ENCODE data around the gene GRIA3. TPM values are rescaled to one million over a fixed set of nuclear protein-coding genes. Genes with fewer than 3 reads are reported as not detected.

Gene GRIA3
- total and polyA plus RNA-seq, 2 experiments from 2014 or later: 1.9 to 2.9 TPM

DNA sequence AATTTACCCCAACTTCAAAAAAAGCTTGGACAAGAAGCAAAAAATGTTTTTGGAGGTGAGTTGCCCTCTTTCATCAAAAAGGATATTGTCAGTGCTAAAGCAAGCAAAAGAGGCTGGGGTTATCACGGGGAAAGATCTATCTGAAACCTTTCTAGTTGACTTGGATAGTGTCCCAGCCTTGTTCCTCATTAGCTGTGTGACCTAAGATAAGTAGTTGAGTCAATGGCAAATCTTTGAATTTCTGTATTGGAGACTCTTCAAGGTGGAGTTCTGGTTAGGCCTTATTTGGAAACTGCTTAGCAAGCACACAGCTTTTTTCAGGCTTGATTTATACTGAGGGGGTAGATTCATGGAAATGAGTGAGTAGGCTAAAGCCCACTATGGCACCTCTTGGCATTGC, 271.6 kb downstream of the GRIA3 start:
- H3K27ac ChIP-seq: no peak overlapping the region

DNA sequence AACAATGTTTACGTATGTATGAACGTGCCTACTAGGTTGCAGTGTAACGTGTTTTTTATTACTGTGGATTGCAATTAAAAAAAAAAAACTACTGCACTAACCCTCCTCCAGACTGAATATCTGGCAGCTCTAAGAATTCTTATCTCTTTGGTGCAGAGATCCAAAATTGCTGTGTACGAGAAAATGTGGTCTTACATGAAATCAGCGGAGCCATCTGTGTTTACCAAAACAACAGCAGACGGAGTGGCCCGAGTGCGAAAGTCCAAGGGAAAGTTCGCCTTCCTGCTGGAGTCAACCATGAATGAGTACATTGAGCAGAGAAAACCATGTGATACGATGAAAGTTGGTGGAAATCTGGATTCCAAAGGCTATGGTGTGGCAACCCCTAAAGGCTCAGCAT, 280.6 kb downstream of the GRIA3 start:
- no peak for DNase-seq (ENCODE audit: low spot score)
- Histone ChIP-seq H3K79me2 (no peaks in the 10 kb centered on the region), H3K27me3 (no peaks in the 10 kb centered on the region), H3K4me2 (no peak overlapping the region), H3K27ac (no peak overlapping the region), H4K20me1 (ENCODE audit: insufficient read depth, poor library complexity, severe bottlenecking) (no peaks in the 10 kb centered on the region), H2AFZ (no peak overlapping the region), H3K9me2 (replicated peaks; ENCODE audit: insufficient read depth) (no peaks in the 10 kb centered on the region), H3K4me1 (ENCODE audit: insufficient read depth) (no peaks in the 10 kb centered on the region), H3K4me3 (no peak overlapping the region), H3K9me3 (ENCODE audit: low read depth) (no peaks in the 10 kb centered on the region), H3K36me3 (replicated peaks; ENCODE audit: insufficient read depth, low read depth) (no peaks in the 10 kb centered on the region)
- TF ChIP-seq, protein P1, sequence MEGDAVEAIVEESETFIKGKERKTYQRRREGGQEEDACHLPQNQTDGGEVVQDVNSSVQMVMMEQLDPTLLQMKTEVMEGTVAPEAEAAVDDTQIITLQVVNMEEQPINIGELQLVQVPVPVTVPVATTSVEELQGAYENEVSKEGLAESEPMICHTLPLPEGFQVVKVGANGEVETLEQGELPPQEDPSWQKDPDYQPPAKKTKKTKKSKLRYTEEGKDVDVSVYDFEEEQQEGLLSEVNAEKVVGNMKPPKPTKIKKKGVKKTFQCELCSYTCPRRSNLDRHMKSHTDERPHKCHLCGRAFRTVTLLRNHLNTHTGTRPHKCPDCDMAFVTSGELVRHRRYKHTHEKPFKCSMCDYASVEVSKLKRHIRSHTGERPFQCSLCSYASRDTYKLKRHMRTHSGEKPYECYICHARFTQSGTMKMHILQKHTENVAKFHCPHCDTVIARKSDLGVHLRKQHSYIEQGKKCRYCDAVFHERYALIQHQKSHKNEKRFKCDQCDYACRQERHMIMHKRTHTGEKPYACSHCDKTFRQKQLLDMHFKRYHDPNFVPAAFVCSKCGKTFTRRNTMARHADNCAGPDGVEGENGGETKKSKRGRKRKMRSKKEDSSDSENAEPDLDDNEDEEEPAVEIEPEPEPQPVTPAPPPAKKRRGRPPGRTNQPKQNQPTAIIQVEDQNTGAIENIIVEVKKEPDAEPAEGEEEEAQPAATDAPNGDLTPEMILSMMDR (IDR thresholded peaks at IDR 0.05; ENCODE audit: poor library complexity): no peak
- TF ChIP-seq EZH2 (IDR thresholded peaks at IDR 0.05; ENCODE audit: borderline replicate concordance): no peak
- WGBS (ENCODE audit: low lambda C conversion rate, missing lambda C conversion rate): 77% methylated on average over 10 of the region's 10 CpGs

More for the DNA sequence above, 271.6 kb downstream of the GRIA3 start:
- H3K4me3 ChIP-seq: no peak overlapping the region
- no peaks in the 10 kb centered on the region for H3K27me3 ChIP-seq
- no peak for DNase-seq (ENCODE audit: low spot score)
- H3K36me3 ChIP-seq (replicated peaks; ENCODE audit: insufficient read depth, low read depth): no peaks in the 10 kb centered on the region
- H2AFZ ChIP-seq: no peak overlapping the region
- no peaks in the 10 kb centered on the region for H3K79me2 ChIP-seq
- H3K4me2 ChIP-seq: no peak overlapping the region
- no peaks in the 10 kb centered on the region for H3K9me2 ChIP-seq (replicated peaks; ENCODE audit: insufficient read depth)
- TF ChIP-seq EZH2 (IDR thresholded peaks at IDR 0.05; ENCODE audit: borderline replicate concordance) (no peak), EZH2phosphoT487 (IDR thresholded peaks at IDR 0.05; ENCODE audit: low read depth, severe bottlenecking, unreplicated experiment) (no peak)
- TF ChIP-seq, protein P1 (IDR thresholded peaks at IDR 0.05; ENCODE audit: poor library complexity): no peak
- no peaks in the 10 kb centered on the region for H4K20me1 ChIP-seq (ENCODE audit: insufficient read depth, poor library complexity, severe bottlenecking)
- H3K9me3 ChIP-seq (ENCODE audit: low read depth): no peaks in the 10 kb centered on the region
- no peaks in the 10 kb centered on the region for H3K4me1 ChIP-seq (ENCODE audit: insufficient read depth)
- 35% methylated on average over 1 of the region's 1 CpG for WGBS (ENCODE audit: low lambda C conversion rate, missing lambda C conversion rate)

DNA sequence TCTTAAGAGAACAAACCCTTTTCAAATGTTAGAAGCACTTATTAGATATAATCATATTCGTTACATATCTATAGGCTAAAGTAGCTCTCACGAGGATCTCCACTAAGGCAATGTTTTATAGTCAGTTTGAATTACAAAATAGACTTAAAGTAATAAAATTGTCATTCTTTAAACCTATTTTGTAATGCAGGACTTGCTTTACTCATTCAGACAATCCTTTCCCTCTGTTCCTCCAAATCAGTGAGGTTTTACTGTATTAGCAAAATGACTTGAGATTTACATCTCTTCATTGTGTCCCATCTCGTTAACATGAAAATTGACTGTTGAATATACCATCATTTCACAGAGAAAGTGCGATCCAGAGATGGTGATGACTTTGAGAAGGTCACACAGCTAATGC, 284.4 kb downstream of the GRIA3 start:
- 63% methylated on average over 4 of the region's 4 CpGs for WGBS (ENCODE audit: low lambda C conversion rate, missing lambda C conversion rate)
- Histone ChIP-seq H4K20me1 (ENCODE audit: insufficient read depth, poor library complexity, severe bottlenecking) (no peaks in the 10 kb centered on the region), H3K79me2 (no peaks in the 10 kb centered on the region)

More for the DNA sequence above, 284.4 kb downstream of the GRIA3 start:
- no peak overlapping the region for H2AFZ ChIP-seq
- no peak overlapping the region for H3K4me3 ChIP-seq
- no peak for DNase-seq (ENCODE audit: low spot score)
- no peaks in the 10 kb centered on the region for H3K9me3 ChIP-seq (ENCODE audit: low read depth)
- H3K9me2 ChIP-seq (replicated peaks; ENCODE audit: insufficient read depth): no peaks in the 10 kb centered on the region
- no peaks in the 10 kb centered on the region for H3K4me1 ChIP-seq (ENCODE audit: insufficient read depth)
- no peak overlapping the region for H3K4me2 ChIP-seq
- H3K36me3 ChIP-seq (replicated peaks; ENCODE audit: insufficient read depth, low read depth): no peaks in the 10 kb centered on the region
- TF ChIP-seq EZH2phosphoT487 (IDR thresholded peaks at IDR 0.05; ENCODE audit: low read depth, severe bottlenecking, unreplicated experiment) (no peak), EZH2 (IDR thresholded peaks at IDR 0.05; ENCODE audit: borderline replicate concordance) (no peak)
- TF ChIP-seq, protein P1 (IDR thresholded peaks at IDR 0.05; ENCODE audit: poor library complexity): no peak
- H3K27me3 ChIP-seq: no peaks in the 10 kb centered on the region
- no peak overlapping the region for H3K27ac ChIP-seq
